Stimulated activated naive CD8-positive, alpha-beta T cell treated with anti-CD3 and anti-CD28 coated beads, Interleukin-15, Interleukin-2, amounts not matched to agents 100 ng/mL and 50 ng/mL, for 24 hours (primary cell): ENCODE results near the gene GALM.
"Not testable (repeated sequence)": the region's sequence is repeated elsewhere in the genome, so short reads cannot be mapped to it uniquely, and the experiment has no call there.

ENCODE experiments used
- H3K27ac Mint-ChIP-seq: one replicate; pipeline ENCODE4 v1.8.0; 2021; ENCODE audit warnings: mild to moderate bottlenecking, mixed read lengths
- H3K27me3 Mint-ChIP-seq: one replicate; pipeline ENCODE4 v1.8.0; 2021; ENCODE audit warnings: mixed read lengths
- H3K36me3 Mint-ChIP-seq: one replicate; pipeline ENCODE4 v1.8.0; 2021; ENCODE audit warnings: low read depth, mixed read lengths
- H3K4me1 Mint-ChIP-seq: one replicate; pipeline ENCODE4 v1.8.0; 2021; ENCODE audit warnings: low read depth, mixed read lengths
- H3K4me3 Mint-ChIP-seq: one replicate; pipeline ENCODE4 v1.8.0; 2021; ENCODE audit warnings: mild to moderate bottlenecking, mixed read lengths
- H3K9me3 Mint-ChIP-seq: one replicate; pipeline ENCODE4 v1.8.0; 2021; ENCODE audit warnings: mixed read lengths

GALM gene

DNA sequence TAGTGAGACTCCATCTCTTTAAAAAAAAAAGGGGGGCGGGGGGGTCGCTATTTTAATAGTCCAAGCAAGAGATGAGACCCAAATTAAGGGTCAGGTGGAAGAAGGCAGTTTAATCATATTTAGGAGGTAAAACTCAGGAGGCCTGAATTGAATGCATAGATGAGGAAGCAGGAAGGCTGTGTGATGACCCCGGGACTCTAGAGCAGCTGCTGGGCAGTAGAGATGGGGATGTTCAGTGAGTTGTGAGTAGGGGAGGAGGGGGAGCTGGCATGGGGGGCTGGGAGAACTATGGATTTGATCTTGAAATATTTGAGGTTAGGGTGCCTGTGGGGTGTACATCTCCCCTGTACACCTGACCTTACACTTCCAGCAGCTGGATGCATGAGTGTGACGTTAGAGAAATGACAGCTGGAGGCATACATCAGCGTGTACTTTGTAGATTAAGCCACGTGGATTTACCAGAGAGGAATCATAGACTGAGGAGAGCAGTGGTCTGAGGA is 41.0 kb downstream of the GALM start:
- no peak overlapping the region for H3K4me3 Mint-ChIP-seq
- peak overlapping the region; percentile 68 for H3K27ac Mint-ChIP-seq
- peaks cover 5% of the 10 kb centered on the region for H3K9me3 Mint-ChIP-seq
- H3K27me3 Mint-ChIP-seq = no peaks in the 10 kb centered on the region
- peaks cover 53% of the 10 kb centered on the region for H3K4me1 Mint-ChIP-seq
- H3K36me3 Mint-ChIP-seq = peaks cover 45% of the 10 kb centered on the region

DNA sequence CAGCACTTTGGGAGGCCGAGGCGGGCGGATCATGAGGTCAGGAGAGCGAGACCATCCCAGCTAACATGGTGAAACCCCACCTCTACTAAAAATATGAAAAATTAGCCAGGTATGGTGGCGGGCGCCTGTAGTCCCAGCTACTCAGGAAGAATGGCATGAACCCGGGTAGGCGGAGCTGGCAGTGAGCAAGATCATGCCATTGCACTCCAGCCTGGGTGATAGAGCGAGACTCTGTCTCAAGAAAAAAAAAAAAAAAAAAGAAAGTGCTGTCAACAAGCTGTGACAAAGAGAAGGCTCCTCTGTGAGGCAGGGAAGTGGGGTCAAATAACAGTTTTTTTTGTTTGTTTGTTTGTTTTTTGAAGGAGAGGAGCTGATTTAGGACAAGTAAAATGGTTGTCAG is 42.6 kb downstream of the GALM start:
- H3K27me3 Mint-ChIP-seq, H3K9me3 Mint-ChIP-seq: not testable (repeated sequence)
- Mint-ChIP-seq H3K27ac (peak overlapping the region; percentile 78), H3K4me3 (peak overlapping the region; percentile 57), H3K36me3 (peaks cover 48% of the 10 kb centered on the region), H3K4me1 (peaks cover 57% of the 10 kb centered on the region)

DNA sequence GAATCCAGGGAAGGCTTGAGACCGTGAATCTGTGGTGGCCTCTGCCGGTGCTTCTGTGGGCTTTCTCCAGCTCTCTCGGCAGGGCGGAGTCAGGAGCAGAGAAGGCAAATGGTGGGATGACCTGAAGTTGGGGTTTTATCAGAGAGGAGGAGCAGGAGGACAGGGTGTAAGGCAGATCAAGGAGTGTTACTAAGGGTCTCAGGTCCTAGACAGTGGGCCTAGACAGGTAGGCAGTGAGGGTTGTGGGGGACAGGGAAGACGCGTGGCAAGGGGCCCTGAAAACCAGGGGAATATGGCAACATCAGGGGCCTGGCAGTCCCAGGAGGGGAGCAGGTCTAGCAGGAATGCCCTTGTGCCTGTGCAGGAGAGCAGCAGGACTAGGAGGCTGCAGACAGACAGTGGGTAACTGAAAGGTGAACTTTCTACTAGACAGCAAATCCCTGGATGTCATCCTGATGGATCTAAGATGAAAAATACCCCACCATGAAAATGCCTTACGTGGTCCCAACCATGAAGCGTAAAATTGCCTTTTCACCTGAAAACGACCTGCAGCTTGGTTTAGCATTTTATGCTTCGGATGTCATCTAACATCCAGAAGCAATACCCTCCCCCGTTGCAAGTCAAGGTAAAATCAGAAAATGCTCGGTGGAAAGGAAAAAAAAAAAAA is 43.1 kb downstream of the GALM start:
- Mint-ChIP-seq H3K4me3 (peak overlapping the region; percentile 57), H3K4me1 (peaks cover 61% of the 10 kb centered on the region), H3K27ac (peak overlapping the region; percentile 78), H3K27me3 (no peaks in the 10 kb centered on the region), H3K36me3 (peaks cover 49% of the 10 kb centered on the region), H3K9me3 (peaks cover 5% of the 10 kb centered on the region)

DNA sequence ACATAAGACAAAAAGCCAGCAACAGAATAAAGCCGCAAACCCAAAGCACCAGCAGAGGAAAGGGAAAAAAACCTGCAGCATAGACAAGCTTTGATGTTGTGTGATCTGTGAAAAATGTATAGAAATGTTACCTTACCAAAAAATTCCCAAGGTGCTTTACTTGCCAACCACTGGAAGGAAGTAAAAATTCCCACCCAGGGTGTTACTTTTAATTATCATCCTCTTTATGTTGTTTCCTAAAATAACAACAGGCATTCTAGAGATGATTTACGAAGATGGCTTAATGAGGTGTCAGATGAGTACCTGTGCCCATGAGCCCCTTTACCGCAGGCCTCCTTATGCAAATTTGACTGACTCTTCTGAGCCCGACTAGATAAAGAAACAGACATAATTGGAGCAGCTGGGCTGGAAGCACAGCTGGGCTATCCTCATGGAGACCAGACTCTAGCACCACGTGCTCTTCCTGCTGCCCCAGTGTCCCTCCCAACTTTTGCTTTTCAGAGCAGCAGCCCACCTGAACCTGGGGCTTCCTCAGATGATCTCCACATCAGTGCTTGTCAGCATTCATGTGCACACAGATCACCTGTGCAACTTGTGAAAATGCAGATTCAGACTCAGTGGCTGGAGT is 43.8 kb downstream of the GALM start:
- peaks cover 5% of the 10 kb centered on the region for H3K9me3 Mint-ChIP-seq
- H3K36me3 Mint-ChIP-seq = peaks cover 55% of the 10 kb centered on the region
- H3K27ac Mint-ChIP-seq = peak overlapping the region; percentile 78
- no peaks in the 10 kb centered on the region for H3K27me3 Mint-ChIP-seq
- peaks cover 68% of the 10 kb centered on the region for H3K4me1 Mint-ChIP-seq
- H3K4me3 Mint-ChIP-seq = peak overlapping the region; percentile 57

DNA sequence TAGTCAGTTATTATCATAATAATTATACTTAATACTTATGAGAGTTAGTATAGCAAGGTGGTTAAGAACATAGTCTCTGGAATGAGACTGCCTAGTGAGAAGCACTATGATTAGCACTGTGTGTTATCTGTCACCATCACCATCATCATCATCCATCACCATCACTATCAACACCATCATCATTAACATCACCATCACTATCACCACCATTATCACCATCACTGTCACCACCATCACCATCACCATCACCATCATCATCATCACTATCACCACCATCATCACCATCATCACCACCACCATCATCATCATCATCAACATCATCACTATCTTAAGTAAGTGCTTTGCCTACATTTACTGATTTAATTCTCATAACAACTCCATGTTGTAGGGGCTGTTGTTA is 45.6 kb downstream of the GALM start:
- Mint-ChIP-seq H3K27me3 (no peaks in the 10 kb centered on the region), H3K4me3 (no peak overlapping the region), H3K9me3 (peaks cover 5% of the 10 kb centered on the region), H3K4me1 (peaks cover 85% of the 10 kb centered on the region), H3K36me3 (peaks cover 61% of the 10 kb centered on the region), H3K27ac (no peak overlapping the region)

DNA sequence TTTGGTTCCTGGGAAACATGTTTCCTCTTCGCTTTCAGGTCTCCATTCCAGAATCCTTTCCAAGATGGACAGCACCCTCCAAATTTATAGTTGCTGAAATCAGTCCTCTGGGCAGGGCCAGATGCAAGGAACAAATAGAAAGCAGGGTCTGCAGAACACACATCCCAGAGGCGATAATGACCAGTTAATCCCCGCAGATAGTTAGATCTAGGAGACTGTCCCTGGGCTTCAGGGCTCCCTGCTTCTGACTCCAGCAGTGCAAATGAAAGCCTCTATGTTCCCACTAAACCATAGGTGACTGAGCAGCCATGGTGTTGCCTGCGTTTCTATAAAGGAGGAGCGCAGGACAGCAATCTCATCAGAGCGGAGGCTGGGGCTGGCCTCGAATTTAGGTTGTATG is 46.5 kb downstream of the GALM start:
- peaks cover 77% of the 10 kb centered on the region for H3K4me1 Mint-ChIP-seq
- H3K27me3 Mint-ChIP-seq = no peaks in the 10 kb centered on the region
- H3K27ac Mint-ChIP-seq = no peak overlapping the region
- peaks cover 5% of the 10 kb centered on the region for H3K9me3 Mint-ChIP-seq
- peaks cover 53% of the 10 kb centered on the region for H3K36me3 Mint-ChIP-seq
- H3K4me3 Mint-ChIP-seq = no peak overlapping the region

DNA sequence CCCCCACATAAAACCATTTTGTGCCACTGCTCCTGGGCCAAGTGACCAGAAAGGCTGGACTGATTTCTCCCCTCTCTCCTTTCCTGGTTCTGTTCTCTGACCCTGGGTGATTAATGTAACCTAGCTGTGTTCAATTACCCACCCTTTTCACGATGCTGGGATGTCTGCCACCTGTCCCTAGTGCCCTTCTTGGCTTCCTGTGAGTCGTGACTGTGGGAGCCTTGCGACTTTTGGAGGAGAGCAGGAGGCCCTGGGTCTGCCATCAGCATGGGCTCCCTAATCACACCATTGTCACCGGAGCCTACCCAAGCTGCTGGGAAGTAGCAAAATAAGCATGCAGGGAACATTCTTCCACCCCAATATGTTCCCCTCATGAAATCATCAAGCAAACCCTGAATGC is 47.0 kb downstream of the GALM start:
- Mint-ChIP-seq H3K27ac (peak overlapping the region; percentile 33), H3K4me1 (peaks cover 74% of the 10 kb centered on the region), H3K9me3 (peaks cover 5% of the 10 kb centered on the region), H3K27me3 (no peaks in the 10 kb centered on the region), H3K36me3 (peaks cover 51% of the 10 kb centered on the region), H3K4me3 (no peak overlapping the region)

DNA sequence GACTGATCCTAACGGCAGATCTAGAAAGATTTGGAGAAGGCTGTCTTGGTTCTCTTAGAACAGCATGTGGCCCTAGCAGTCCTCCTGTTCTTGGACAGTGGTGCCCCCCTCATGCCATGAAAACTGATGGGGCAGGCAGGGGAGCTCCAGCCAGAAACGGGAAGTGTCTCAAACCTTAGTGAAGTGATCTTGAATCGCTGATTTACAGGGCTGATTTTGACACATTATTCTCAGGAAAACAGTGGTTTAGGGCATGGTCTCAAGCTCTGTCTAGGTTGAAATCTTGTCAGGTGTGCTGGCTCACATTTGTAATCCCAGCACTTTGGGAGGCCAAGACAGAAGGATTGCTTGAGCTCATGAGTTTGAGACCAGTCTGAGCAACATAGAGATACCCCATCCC is 47.4 kb downstream of the GALM start:
- H3K4me1 Mint-ChIP-seq = peaks cover 72% of the 10 kb centered on the region
- H3K9me3 Mint-ChIP-seq = peaks cover 5% of the 10 kb centered on the region
- peak overlapping the region; percentile 33 for H3K27ac Mint-ChIP-seq

DNA sequence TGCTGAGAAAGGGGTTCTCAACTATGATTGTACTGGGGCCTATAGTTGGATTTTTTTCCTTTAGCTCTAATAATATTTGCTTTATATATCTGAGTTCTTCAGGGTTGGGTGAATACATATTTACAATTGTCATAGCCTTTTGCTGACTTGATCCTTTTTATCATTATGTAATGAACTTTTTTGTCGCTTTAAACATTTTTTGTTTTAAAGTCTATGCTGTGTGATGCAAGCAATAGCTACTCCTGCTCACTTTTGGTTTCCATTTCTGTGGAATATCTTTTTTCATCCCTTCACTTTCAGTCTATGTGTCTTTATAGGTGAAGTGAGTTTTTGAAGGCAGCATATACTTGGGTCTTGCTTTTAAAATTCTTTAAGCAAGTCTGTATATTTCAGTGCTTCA is 49.0 kb downstream of the GALM start:
- not testable (repeated sequence) for H3K27me3 Mint-ChIP-seq, H3K9me3 Mint-ChIP-seq
- Mint-ChIP-seq H3K4me1 (peaks cover 60% of the 10 kb centered on the region), H3K27ac (peak overlapping the region; percentile 18), H3K4me3 (peak overlapping the region; percentile 48), H3K36me3 (peaks cover 55% of the 10 kb centered on the region)

More for the DNA sequence above, 47.4 kb downstream of the GALM start:
- H3K27me3 Mint-ChIP-seq = no peaks in the 10 kb centered on the region
- H3K36me3 Mint-ChIP-seq = peaks cover 52% of the 10 kb centered on the region
- no peak overlapping the region for H3K4me3 Mint-ChIP-seq

DNA sequence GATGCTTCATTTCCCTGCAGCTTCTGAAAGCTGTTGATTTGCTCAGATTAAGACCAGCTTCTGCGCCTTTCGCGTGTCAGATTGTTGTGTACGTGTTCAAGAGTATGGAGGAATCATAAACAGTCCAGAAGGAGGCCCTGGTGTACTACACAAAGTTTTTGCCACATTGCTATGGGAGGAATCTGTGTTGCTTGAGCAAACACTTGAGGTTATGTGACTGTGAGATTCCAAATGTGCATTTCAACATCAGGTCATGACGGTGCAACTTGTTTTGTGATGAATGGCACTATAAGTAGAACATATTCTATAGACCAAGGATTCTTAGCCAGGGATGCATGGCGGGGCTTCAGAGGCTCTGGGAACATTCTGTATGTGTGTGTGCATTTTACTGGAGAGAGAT is 50.3 kb downstream of the GALM start:
- Mint-ChIP-seq H3K9me3 (peaks cover 9% of the 10 kb centered on the region), H3K4me1 (peaks cover 63% of the 10 kb centered on the region)

DNA sequence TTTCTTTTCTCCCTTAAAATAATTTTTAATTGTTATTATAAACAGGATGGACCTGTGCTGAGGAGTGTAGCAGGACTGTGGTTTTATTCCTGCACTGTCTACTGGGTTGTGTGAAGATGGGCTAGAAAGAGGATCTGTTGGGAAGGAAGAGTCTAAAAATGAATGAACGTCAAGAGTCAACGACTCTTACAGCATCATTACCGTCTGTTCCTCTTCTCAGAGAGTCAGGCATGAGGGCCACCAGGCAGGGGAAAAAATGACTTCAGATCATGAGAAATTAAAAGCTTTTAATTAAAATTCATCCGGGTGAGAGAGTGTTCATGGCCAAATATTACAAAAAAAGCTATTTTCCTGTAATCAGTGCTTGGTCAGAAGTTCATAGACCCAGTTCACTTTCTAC is 52.7 kb downstream of the GALM start:
- Mint-ChIP-seq H3K4me1 (peaks cover 68% of the 10 kb centered on the region), H3K27me3 (no peaks in the 10 kb centered on the region), H3K4me3 (no peak overlapping the region), H3K27ac (no peak overlapping the region), H3K36me3 (peaks cover 48% of the 10 kb centered on the region), H3K9me3 (peaks cover 4% of the 10 kb centered on the region)

More for the DNA sequence above, 50.3 kb downstream of the GALM start:
- Mint-ChIP-seq H3K36me3 (peaks cover 59% of the 10 kb centered on the region), H3K27me3 (no peaks in the 10 kb centered on the region), H3K27ac (peak overlapping the region; percentile 19), H3K4me3 (no peak overlapping the region)

DNA sequence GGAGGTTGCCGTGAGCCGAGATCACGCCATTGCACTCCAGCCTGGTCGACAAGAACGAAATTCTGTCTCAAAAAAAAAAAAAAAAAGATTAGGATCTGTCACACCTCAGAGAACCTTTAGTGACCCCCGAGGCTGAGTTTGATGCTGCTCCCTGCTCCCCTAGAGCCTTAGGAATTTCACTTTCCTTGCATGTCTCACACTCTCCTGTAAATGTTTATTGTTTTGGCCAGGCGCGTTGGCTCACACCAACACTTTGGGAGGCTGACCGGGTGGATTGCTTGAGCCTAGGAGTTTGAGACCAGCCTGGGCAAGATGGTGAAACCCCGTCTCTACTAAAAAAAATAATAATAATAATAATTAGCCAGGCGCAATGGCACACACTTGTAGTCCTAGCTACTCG is 53.8 kb downstream of the GALM start:
- peaks cover 4% of the 10 kb centered on the region for H3K9me3 Mint-ChIP-seq
- no peak overlapping the region for H3K27ac Mint-ChIP-seq
- H3K4me3 Mint-ChIP-seq = no peak overlapping the region
- H3K36me3 Mint-ChIP-seq = peaks cover 41% of the 10 kb centered on the region
- H3K27me3 Mint-ChIP-seq = no peaks in the 10 kb centered on the region
- H3K4me1 Mint-ChIP-seq = peaks cover 68% of the 10 kb centered on the region

DNA sequence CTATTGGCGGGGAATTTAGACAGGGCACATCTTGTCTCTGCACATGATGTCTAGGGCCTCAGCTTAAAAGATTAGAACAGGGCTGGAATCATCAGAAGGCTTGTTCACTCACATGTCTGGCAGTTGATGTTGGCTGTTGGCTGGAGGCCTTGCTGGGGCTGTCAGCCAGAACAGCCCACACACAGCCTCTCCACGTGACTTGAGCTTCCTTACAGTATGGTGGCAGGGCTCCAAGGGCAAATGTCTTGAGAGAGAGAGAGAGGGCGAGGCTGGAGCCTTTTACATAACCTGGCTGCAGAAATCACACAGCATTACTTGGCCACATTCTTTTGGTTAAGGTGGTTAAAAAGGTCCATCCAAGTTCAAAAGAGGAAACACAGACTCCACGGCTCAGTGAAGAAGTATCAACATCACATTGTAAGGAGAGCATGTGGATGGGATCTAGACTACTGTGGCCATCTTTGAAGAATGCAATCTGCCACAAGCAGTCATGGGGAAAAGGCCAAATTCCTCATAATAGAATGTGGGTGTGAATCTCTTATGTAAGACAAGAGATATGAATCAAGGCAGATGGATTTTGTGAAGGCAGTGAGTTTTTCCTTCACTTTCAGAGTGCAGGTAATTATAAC is 54.8 kb downstream of the GALM start:
- peaks cover 64% of the 10 kb centered on the region for H3K4me1 Mint-ChIP-seq

DNA sequence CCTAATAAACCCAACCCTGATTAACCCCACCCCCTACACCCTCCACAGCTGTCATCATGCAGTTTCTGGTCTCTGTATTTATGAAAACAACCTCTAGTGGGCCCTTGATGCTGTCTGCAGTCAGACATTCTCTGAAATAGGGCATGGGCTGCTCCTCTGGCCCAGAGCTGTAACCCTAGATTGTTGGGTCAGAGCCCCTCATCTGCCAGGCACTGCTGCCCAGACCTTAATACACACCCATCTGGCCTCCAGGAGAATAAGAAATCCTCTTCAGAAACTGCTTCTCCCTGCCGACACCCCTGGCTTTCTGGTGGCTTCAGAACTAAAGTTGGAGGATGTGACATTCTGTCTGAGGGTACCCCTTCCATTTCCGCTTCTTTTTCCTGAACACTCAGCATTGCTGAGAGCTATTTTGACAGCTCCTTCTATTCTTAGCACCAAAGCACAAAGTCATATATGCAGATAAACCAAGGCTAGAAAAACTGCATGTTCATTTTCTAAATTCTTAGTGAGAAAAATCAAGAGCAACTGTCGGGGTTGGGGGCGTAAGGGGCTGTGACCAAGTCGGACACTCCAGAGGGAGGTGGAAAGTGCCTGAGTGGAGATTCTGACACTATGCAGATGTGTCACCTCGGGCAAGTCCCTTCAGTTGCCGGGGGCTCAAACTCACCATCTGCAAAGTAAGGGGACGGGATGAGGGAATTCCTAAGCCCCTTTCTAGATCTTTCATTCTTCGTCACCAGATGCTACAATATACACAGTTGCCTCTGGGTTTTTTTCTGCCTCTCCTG is 56.6 kb downstream of the GALM start:
- Mint-ChIP-seq H3K4me1 (peaks cover 59% of the 10 kb centered on the region), H3K4me3 (peak overlapping the region; percentile 81), H3K9me3 (peaks cover 4% of the 10 kb centered on the region), H3K27me3 (no peaks in the 10 kb centered on the region), H3K27ac (peak overlapping the region; percentile 95), H3K36me3 (peaks cover 29% of the 10 kb centered on the region)

More for the DNA sequence above, 54.8 kb downstream of the GALM start:
- Mint-ChIP-seq H3K36me3 (peaks cover 36% of the 10 kb centered on the region), H3K4me3 (peak overlapping the region; percentile 67), H3K27me3 (no peaks in the 10 kb centered on the region), H3K27ac (peak overlapping the region; percentile 72), H3K9me3 (peaks cover 4% of the 10 kb centered on the region)

DNA sequence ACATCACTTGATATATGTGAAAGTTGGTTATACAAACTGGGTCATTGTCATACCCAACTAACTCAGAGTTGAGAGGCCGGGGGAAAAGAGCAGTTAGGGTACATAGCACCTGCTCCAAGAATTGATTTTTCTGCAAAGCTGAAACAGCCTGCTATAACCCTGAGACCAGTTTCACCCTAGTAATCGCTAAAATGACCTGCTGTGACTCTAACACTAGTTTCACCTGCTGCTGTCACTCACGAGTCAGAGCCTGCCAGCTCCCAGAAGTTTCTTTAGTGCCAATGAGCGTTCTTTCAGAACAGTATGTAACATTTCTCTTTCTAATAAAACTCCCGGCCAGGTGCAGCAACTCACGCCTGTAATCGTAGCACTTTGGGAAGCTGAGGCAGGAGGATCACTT is 57.3 kb downstream of the GALM start:
- Mint-ChIP-seq H3K27ac (peak overlapping the region; percentile 95), H3K27me3 (no peaks in the 10 kb centered on the region), H3K9me3 (peaks cover 4% of the 10 kb centered on the region), H3K36me3 (peaks cover 29% of the 10 kb centered on the region), H3K4me3 (peak overlapping the region; percentile 81), H3K4me1 (peaks cover 59% of the 10 kb centered on the region)
